ENCODE results near the gene NONO. TPM values are rescaled to one million over a fixed set of nuclear protein-coding genes. Genes with fewer than 3 reads are reported as not detected.

Gene NONO
- total RNA-seq, 2 donors from 2014 or later, result 553 to 671 TPM

- H3K9ac ChIP-seq (ENCODE audit: extremely low read depth, low read length, poor library complexity, severe bottlenecking), result no peak overlapping the region
- 96% methylated on average over 3 of the region's 3 CpGs; no CpG with 5 or more reads in 1 of the 2 experiments for WGBS, 2 experiments (ENCODE audit: insufficient coverage in 1 of 2, insufficient read length in 1 of 2)
- H3K27ac ChIP-seq (ENCODE audit: low read depth, low read length), result no peak overlapping the region
- Mint-ChIP-seq H3K4me1 (no peaks in the 10 kb centered on the region), H3K36me3 (ENCODE audit: low read depth) (peaks cover 53% of the 10 kb centered on the region), H3K27me3 (ENCODE audit: insufficient read depth) (peaks cover 10% of the 10 kb centered on the region), H3K27ac (no peak overlapping the region), H3K9me3 (peaks cover 85% of the 10 kb centered on the region), H3K4me3 (no peak overlapping the region)
- H3K36me3 ChIP-seq (ENCODE audit: control insufficient read depth, insufficient read depth, low read length), result peaks cover 24% of the 10 kb centered on the region
- no peaks in the 10 kb centered on the region for H3K9me3 ChIP-seq (ENCODE audit: control insufficient read depth, low read length)
- no peak for DNase-seq
- H3K4me1 ChIP-seq (ENCODE audit: control insufficient read depth, insufficient read depth, low read length), result no peaks in the 10 kb centered on the region
- TF ChIP-seq, protein P1, sequence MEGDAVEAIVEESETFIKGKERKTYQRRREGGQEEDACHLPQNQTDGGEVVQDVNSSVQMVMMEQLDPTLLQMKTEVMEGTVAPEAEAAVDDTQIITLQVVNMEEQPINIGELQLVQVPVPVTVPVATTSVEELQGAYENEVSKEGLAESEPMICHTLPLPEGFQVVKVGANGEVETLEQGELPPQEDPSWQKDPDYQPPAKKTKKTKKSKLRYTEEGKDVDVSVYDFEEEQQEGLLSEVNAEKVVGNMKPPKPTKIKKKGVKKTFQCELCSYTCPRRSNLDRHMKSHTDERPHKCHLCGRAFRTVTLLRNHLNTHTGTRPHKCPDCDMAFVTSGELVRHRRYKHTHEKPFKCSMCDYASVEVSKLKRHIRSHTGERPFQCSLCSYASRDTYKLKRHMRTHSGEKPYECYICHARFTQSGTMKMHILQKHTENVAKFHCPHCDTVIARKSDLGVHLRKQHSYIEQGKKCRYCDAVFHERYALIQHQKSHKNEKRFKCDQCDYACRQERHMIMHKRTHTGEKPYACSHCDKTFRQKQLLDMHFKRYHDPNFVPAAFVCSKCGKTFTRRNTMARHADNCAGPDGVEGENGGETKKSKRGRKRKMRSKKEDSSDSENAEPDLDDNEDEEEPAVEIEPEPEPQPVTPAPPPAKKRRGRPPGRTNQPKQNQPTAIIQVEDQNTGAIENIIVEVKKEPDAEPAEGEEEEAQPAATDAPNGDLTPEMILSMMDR (conservative IDR thresholded peaks at IDR 0.05), result no peak
- no peaks in the 10 kb centered on the region for H3K27me3 ChIP-seq (ENCODE audit: control insufficient read depth, insufficient read depth, low read length, poor library complexity, severe bottlenecking)
- no peak overlapping the region for H3K4me3 ChIP-seq (ENCODE audit: low read length)
Measured at GRCh38 chrX:71239781-71240180, 43.7 kb upstream of the NONO start.

GRCh38 chrX:71241301-71241700 is 42.1 kb upstream of the NONO start:
- no peak overlapping the region for H3K27ac Mint-ChIP-seq
- no peaks in the 10 kb centered on the region for H3K4me1 Mint-ChIP-seq

DNA sequence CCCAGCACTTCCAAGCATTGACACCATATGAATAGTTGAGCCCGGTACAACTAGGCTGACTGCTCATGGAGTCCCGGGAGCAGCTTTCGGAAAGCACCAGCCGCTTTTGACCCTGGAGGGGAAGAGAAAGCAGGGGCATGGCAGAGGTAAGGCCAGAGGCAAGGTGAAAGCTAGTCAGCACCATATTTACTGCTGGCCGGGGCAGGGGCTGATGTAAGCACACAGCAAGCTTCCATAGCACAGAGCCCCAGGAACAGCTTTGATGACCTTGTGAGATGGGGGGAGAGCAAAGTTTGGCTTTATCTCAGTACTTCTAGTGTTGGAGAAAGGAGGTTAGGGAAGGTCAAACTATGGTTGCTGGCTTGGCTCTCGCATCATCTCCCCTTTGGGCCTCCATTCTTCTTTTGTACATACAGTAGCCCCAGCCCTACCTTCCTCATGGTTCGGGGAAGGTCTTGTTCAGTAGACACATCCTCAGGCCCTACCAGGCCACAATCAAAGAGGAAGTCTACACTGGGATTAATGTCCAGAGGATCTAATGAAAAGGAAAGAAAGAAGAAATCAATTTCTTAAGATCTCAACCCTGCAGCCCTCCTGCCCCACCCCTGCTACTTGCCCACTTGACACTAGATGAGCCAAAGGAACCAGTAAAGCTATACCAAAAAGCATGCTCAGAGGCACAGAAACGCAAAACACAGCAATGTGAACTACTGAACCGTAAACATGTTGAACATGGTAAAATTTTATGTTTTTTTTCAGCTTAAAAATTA is 38.9 kb upstream of the NONO start:
- H3K36me3 Mint-ChIP-seq (ENCODE audit: low read depth), result peaks cover 89% of the 10 kb centered on the region
- peaks cover 52% of the 10 kb centered on the region for H3K36me3 ChIP-seq (ENCODE audit: control insufficient read depth, insufficient read depth, low read length)

More at GRCh38 chrX:71241301-71241700, 42.1 kb upstream of the NONO start:
- Histone ChIP-seq H3K27ac (ENCODE audit: low read depth, low read length) (no peak overlapping the region), H3K4me1 (ENCODE audit: control insufficient read depth, insufficient read depth, low read length) (no peaks in the 10 kb centered on the region), H3K9ac (ENCODE audit: extremely low read depth, low read length, poor library complexity, severe bottlenecking) (no peak overlapping the region), H3K4me3 (ENCODE audit: low read length) (no peak overlapping the region), H3K9me3 (ENCODE audit: control insufficient read depth, low read length) (no peaks in the 10 kb centered on the region), H3K36me3 (ENCODE audit: control insufficient read depth, insufficient read depth, low read length) (peaks cover 35% of the 10 kb centered on the region), H3K27me3 (ENCODE audit: control insufficient read depth, insufficient read depth, low read length, poor library complexity, severe bottlenecking) (no peaks in the 10 kb centered on the region)
- Mint-ChIP-seq H3K36me3 (ENCODE audit: low read depth) (peaks cover 64% of the 10 kb centered on the region), H3K4me3 (no peak overlapping the region), H3K27me3 (ENCODE audit: insufficient read depth) (peaks cover 2% of the 10 kb centered on the region), H3K9me3 (peaks cover 86% of the 10 kb centered on the region)
- TF ChIP-seq, protein P1 (conservative IDR thresholded peaks at IDR 0.05), result no peak
- no peak for DNase-seq
- WGBS, 2 experiments (ENCODE audit: insufficient coverage in 1 of 2, insufficient read length in 1 of 2), result 100% methylated on average over 1 to 4 of the region's 6 CpGs

More for the DNA sequence above, 38.9 kb upstream of the NONO start:
- Mint-ChIP-seq H3K4me1 (no peaks in the 10 kb centered on the region), H3K9me3 (peaks cover 89% of the 10 kb centered on the region), H3K27ac (no peak overlapping the region), H3K4me3 (no peak overlapping the region), H3K27me3 (ENCODE audit: insufficient read depth) (no peaks in the 10 kb centered on the region)
- H3K4me1 ChIP-seq (ENCODE audit: control insufficient read depth, insufficient read depth, low read length), result no peaks in the 10 kb centered on the region
- no peak overlapping the region for H3K4me3 ChIP-seq (ENCODE audit: low read length)
- no peak overlapping the region for H3K9ac ChIP-seq (ENCODE audit: extremely low read depth, low read length, poor library complexity, severe bottlenecking)
- TF ChIP-seq, protein P1 (conservative IDR thresholded peaks at IDR 0.05), result no peak
- H3K27me3 ChIP-seq (ENCODE audit: control insufficient read depth, insufficient read depth, low read length, poor library complexity, severe bottlenecking), result no peaks in the 10 kb centered on the region
- no peak for DNase-seq
- 98% methylated on average over 5 of the region's 9 CpGs; no CpG with 5 or more reads in 1 of the 2 experiments for WGBS, 2 experiments (ENCODE audit: insufficient coverage in 1 of 2, insufficient read length in 1 of 2)
- no peaks in the 10 kb centered on the region for H3K9me3 ChIP-seq (ENCODE audit: control insufficient read depth, low read length)
- no peak overlapping the region for H3K27ac ChIP-seq (ENCODE audit: low read depth, low read length)
